Esophagus squamous epithelium (tissue), 5 donors: ENCODE measurements around the gene RGS6. TPM values are rescaled to one million over a fixed set of nuclear protein-coding genes. Genes with fewer than 3 reads are reported as not detected.

Experiments used
- DNase-seq: peaks from one replicate; lab custom pipeline; 2025; lab: John Stamatoyannopoulos, UW
- H3K27ac ChIP-seq, 4 donors: fragments of 200-600 bp; sonication (generic); one replicate each; pipeline ENCODE4 v1.5.1; 2016 to 2019; ENCODE audit warnings: mild to moderate bottlenecking in 1 of 4
- H3K27me3 ChIP-seq, 4 donors: fragments of 200-600 bp; sonication (generic); 1 replicate in 3 of 4; 2 replicates in 1 of 4; pipeline versions ENCODE4 v1.5.1 to v1.6.0; 2017 to 2021; ENCODE audit warnings: antibody characterized with exemption in 1 of 4
- H3K36me3 ChIP-seq, 3 donors: fragments of 200-600 bp; sonication (generic); one replicate each; pipeline ENCODE4 v1.5.1; 2016 to 2019
- H3K4me1 ChIP-seq, 3 donors: fragments of 200-600 bp; sonication (generic); one replicate each; pipeline ENCODE4 v1.5.1; 2017 to 2019
- H3K4me3 ChIP-seq, 4 donors: fragments of 200-600 bp; sonication (generic); 1 replicate in 3 of 4; 2 replicates in 1 of 4; pipeline ENCODE4 v1.5.1; 2016 to 2019; ENCODE audit warnings: mild to moderate bottlenecking in 2 of 4, moderate library complexity in 1 of 4
- H3K9me3 ChIP-seq, 3 donors: fragments of 200-600 bp; sonication (generic); one replicate each; pipeline ENCODE4 v1.5.1; 2016 to 2019
- POLR2A ChIP-seq, 4 donors: fragments of 450-650 bp; IDR thresholded peaks; one replicate each; pipeline ENCODE4 v1.6.1; 2017; ENCODE audit warnings: antibody characterized with exemption in 4 of 4, mild to moderate bottlenecking in 4 of 4, moderate library complexity in 3 of 4
- WGBS, 2 donors: methylation state at CpG; one replicate each; pipeline ENCODE4 v1.1.5; 2018; 5-methylcytosine and 5-hydroxymethylcytosine counted together
- intact Hi-C: fragments of 100-400 bp; cut with DNase I; formaldehyde crosslinking; loops from one replicate; pipeline ENCODE4 v1.15.0; 2022
- total RNA-seq, 4 donors: library from RNA; depleted of rRNA; stranded (reverse); fragments of >200 nt; gene quantifications; one replicate each; pipeline ENCODE4 v1.1.0, GENCODE V29; 2016
- TF ChIP-seq, protein P1 (sequence below), 6 experiments: fragments of 450-650 bp in 4 of 6; fragments of 200-600 bp in 2 of 6; sonication (generic) in 2 of 6; IDR thresholded peaks; one replicate each; pipeline ENCODE4 v1.5.1; 2016 to 2019; ENCODE audit warnings: antibody characterized with exemption in 6 of 6, mild to moderate bottlenecking in 4 of 6, moderate library complexity in 4 of 6
- donor health status: DM: yes; HTN: yes; CAD: no.

The RGS6 gene
- total RNA-seq, 4 donors from 2014 or later = 0.06 to 0.76 (median 0.66) TPM; not detected in 1

DNA sequence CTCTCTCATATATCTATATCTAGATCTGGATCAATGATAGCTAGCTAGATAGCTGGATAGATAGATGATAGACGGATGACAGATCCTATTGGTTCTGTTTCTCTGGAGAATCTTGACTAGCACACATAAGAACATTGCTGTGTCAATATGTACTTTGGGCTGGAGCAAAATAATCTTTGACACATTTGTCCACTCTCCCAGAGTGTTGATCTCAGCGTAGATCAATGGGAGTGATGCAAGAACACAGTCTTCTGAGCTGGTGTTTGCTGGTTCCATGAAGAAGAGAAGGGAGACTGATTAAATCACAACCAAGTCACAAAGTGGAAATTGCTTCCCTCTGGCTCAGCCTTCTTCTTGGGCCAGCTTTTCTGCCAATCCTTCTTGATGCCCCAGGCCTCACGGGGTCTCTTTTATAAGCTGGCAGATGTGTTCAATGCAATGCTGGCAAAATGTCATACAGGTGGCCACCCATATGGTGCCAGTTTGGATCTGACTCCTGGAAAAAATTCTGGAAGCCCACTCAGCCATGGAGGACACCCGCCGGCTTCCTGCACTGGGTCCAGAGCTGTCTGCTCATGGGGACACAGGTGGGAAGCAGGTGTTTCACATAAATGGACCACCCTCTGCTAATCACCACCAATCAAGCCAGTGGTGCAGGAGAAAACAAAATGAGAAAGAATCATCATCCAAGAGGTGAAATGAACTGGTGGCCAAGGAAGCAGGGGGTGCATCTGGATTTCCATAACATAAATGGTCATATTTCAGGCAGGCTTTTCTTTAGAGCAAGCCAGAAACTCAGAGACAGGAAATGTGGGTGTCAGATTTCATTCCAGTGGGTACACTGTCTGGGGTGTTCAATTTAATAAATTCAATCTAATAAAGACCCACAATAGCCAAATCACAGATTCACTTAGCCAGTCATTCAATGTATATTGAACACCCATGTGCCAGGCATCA is 651.4 kb downstream of the RGS6 start:
- no peak for DNase-seq
- no peaks in the 10 kb centered on the region for H3K9me3 ChIP-seq
- 71 to 72% methylated on average over 4 to 5 of the region's 5 CpGs for WGBS, 2 donors
- no peak overlapping the region for H3K4me3 ChIP-seq
- no peaks in the 10 kb centered on the region for H3K36me3 ChIP-seq
- H3K27me3 ChIP-seq = peaks cover 0 to 9% (median 0%) of the 10 kb centered on the region in 4 donors
- intact Hi-C loops = no loop called here
- no peaks in the 10 kb centered on the region for H3K4me1 ChIP-seq
- TF ChIP-seq POLR2A (IDR thresholded peaks at IDR 0.05) = no peak
- TF ChIP-seq, protein P1, sequence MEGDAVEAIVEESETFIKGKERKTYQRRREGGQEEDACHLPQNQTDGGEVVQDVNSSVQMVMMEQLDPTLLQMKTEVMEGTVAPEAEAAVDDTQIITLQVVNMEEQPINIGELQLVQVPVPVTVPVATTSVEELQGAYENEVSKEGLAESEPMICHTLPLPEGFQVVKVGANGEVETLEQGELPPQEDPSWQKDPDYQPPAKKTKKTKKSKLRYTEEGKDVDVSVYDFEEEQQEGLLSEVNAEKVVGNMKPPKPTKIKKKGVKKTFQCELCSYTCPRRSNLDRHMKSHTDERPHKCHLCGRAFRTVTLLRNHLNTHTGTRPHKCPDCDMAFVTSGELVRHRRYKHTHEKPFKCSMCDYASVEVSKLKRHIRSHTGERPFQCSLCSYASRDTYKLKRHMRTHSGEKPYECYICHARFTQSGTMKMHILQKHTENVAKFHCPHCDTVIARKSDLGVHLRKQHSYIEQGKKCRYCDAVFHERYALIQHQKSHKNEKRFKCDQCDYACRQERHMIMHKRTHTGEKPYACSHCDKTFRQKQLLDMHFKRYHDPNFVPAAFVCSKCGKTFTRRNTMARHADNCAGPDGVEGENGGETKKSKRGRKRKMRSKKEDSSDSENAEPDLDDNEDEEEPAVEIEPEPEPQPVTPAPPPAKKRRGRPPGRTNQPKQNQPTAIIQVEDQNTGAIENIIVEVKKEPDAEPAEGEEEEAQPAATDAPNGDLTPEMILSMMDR (IDR thresholded peaks at IDR 0.05) = no peak
- no peak overlapping the region for H3K27ac ChIP-seq

DNA sequence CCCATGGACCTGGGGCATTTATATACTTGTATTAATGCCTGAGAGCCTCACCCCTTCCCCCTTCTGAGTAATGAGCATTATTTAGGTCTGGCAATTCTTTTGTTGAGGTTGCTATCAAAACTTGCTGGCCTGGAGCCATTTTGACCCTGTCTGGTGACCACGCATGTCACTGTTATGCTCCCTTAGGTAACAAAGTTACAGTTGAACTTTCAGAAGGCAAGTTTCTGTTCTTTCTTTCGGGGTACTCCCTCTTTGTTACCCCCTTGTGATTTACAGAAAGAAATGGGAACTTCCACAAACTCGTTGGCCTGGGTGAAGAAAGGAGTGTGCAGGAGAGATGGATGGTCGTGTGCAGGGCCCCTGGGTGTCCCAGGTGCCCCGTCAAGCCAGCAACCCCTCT is 656.3 kb downstream of the RGS6 start:
- intact Hi-C loops = no loop called here
- H3K9me3 ChIP-seq = no peaks in the 10 kb centered on the region
- no peak overlapping the region for H3K4me3 ChIP-seq
- no peak for DNase-seq
- 74 to 76% methylated on average over 4 to 5 of the region's 5 CpGs for WGBS, 2 donors
- no peaks in the 10 kb centered on the region for H3K4me1 ChIP-seq
- H3K27ac ChIP-seq = no peak overlapping the region
- TF ChIP-seq POLR2A (IDR thresholded peaks at IDR 0.05) = no peak
- TF ChIP-seq, protein P1 (IDR thresholded peaks at IDR 0.05) = no peak
- peaks cover 0 to 3% (median 0%) of the 10 kb centered on the region in 4 donors for H3K27me3 ChIP-seq
- H3K36me3 ChIP-seq = no peaks in the 10 kb centered on the region

DNA sequence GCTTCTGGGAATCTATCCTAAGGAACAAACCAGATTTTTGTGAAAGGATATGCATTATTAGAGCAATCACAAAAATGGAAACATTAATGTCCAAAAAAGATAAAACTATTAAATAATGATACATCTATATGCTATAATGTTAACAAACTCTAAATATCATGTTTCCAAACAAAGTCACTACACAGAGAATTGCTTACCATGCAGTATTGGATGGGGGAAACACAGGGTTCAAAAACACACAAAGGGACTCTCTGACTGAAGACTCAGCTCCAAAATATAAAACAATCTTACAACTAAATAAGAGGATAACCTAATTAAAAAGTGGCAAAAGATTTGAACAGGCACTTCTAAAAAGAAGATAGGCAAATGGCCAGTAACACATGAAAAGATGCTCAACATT is 657.4 kb downstream of the RGS6 start:
- TF ChIP-seq, protein P1 (IDR thresholded peaks at IDR 0.05) = no peak
- no peak for TF ChIP-seq POLR2A (IDR thresholded peaks at IDR 0.05)
- no peaks in the 10 kb centered on the region for H3K4me1 ChIP-seq
- intact Hi-C loops = no loop called here

DNA sequence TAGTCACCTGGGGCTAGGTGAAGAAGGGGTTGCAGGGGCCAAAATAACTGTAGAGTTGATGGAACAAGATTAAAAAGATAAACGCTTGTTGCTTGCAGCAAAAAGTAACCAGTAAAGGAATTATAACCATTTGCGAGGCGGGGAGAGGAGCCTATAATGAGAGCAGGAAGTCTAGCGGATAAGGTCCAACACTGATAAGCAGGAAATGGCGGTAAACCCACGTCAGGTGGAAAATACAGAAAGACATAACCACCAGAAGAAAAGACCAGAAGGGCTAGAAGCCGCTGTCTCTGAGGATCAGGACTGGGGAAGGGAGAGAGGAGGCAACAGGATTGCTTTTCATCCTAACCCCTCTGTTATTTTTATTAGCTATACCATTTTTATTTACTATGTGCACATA is 658.3 kb downstream of the RGS6 start:
- H3K9me3 ChIP-seq = no peaks in the 10 kb centered on the region
- no peaks in the 10 kb centered on the region for H3K4me1 ChIP-seq
- H3K4me3 ChIP-seq = no peak overlapping the region
- TF ChIP-seq, protein P1 (IDR thresholded peaks at IDR 0.05) = no peak
- TF ChIP-seq POLR2A (IDR thresholded peaks at IDR 0.05) = no peak
- no peak overlapping the region for H3K27ac ChIP-seq
- H3K27me3 ChIP-seq = no peaks in the 10 kb centered on the region
- H3K36me3 ChIP-seq = no peaks in the 10 kb centered on the region
- DNase-seq = no peak
- intact Hi-C loops = no loop called here
- WGBS, 2 donors = 53 to 73% methylated on average over 7 of the region's 7 CpGs

More for the DNA sequence above, 657.4 kb downstream of the RGS6 start:
- no peaks in the 10 kb centered on the region for H3K27me3 ChIP-seq
- H3K4me3 ChIP-seq = no peak overlapping the region
- DNase-seq = no peak
- no peaks in the 10 kb centered on the region for H3K9me3 ChIP-seq
- H3K36me3 ChIP-seq = no peaks in the 10 kb centered on the region
- H3K27ac ChIP-seq = no peak overlapping the region

DNA sequence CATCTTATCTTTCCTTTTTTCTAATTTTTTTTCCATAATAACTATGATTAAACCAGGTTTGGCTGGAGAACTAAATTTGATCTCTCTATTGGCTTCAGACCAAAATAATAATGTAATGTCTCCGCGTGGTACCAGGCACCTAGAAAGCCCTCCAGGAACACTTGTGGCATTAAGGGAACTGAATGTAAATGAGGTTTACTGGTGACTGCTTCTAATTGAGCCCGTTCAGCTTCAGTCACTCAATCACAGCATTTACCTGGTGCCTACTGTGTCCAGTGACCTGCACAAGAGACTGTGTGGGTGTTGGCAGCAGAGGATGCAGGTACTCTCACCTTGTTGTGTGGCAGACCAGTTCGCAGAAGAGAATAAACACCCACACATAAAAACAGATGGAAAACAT is 659.2 kb downstream of the RGS6 start:
- peaks cover 0 to under 1% (median 0%) of the 10 kb centered on the region in 4 donors for H3K27me3 ChIP-seq
- intact Hi-C loops = no loop called here

More for the DNA sequence above, 659.2 kb downstream of the RGS6 start:
- Histone ChIP-seq H3K4me3 (no peak overlapping the region), H3K36me3 (no peaks in the 10 kb centered on the region), H3K4me1 (no peaks in the 10 kb centered on the region), H3K9me3 (no peaks in the 10 kb centered on the region), H3K27ac (no peak overlapping the region)
- TF ChIP-seq, protein P1 (IDR thresholded peaks at IDR 0.05) = no peak
- TF ChIP-seq POLR2A (IDR thresholded peaks at IDR 0.05) = no peak
- 65 to 76% methylated on average over 4 of the region's 4 CpGs for WGBS, 2 donors
- DNase-seq = no peak
